ENCODE data around the gene PIP5K1B.

Gene PIP5K1B

GRCh38 chr9:68895741-68896478, 190.9 kb downstream of the PIP5K1B start:
- DNase-seq = peak; percentile 11
- Histone ChIP-seq H3K27me3 (replicated peaks) (no peaks in the 10 kb centered on the region), H3K27ac (no peak overlapping the region), H3K36me3 (replicated peaks) (no peaks in the 10 kb centered on the region), H3K4me3 (ENCODE audit: low read depth, low read length) (no peak overlapping the region)
- in situ Hi-C loops (cut with HindIII; ENCODE audit: low pct_ligation_motif_present, low sequenced_read_pairs) = no loop called here
- TF ChIP-seq CTCF (IDR thresholded peaks at IDR 0.05; ENCODE audit: low read depth, low read length, missing control alignments) = no peak

- in situ Hi-C loops (cut with HindIII; ENCODE audit: low pct_ligation_motif_present, low sequenced_read_pairs) = no loop called here
- Histone ChIP-seq H3K27me3 (replicated peaks) (no peaks in the 10 kb centered on the region), H3K27ac (no peak overlapping the region), H3K36me3 (replicated peaks) (no peaks in the 10 kb centered on the region), H3K4me3 (ENCODE audit: low read depth, low read length) (no peak overlapping the region)
- TF ChIP-seq CTCF (IDR thresholded peaks at IDR 0.05; ENCODE audit: low read depth, low read length, missing control alignments) = no peak
- peak; percentile 0 for DNase-seq
Observed at GRCh38 chr9:68896486-68896885, 191.4 kb downstream of the PIP5K1B start.

GRCh38 chr9:68897577-68898145, 192.6 kb downstream of the PIP5K1B start:
- no peaks in the 10 kb centered on the region for H3K36me3 ChIP-seq (replicated peaks)
- H3K4me3 ChIP-seq (ENCODE audit: low read depth, low read length) = no peak overlapping the region
- DNase-seq = no peak
- in situ Hi-C loops (cut with HindIII; ENCODE audit: low pct_ligation_motif_present, low sequenced_read_pairs) = no loop called here
- TF ChIP-seq CTCF (IDR thresholded peaks at IDR 0.05; ENCODE audit: low read depth, low read length, missing control alignments) = no peak
- H3K27me3 ChIP-seq (replicated peaks) = no peaks in the 10 kb centered on the region
- no peak overlapping the region for H3K27ac ChIP-seq

GRCh38 chr9:68898781-68899439, 193.9 kb downstream of the PIP5K1B start:
- TF ChIP-seq CTCF (IDR thresholded peaks at IDR 0.05; ENCODE audit: low read depth, low read length, missing control alignments) = no peak
- Histone ChIP-seq H3K27me3 (replicated peaks) (no peaks in the 10 kb centered on the region), H3K27ac (no peak overlapping the region), H3K4me3 (ENCODE audit: low read depth, low read length) (no peak overlapping the region), H3K36me3 (replicated peaks) (no peaks in the 10 kb centered on the region)
- in situ Hi-C loops (cut with HindIII; ENCODE audit: low pct_ligation_motif_present, low sequenced_read_pairs) = no loop called here
- no peak for DNase-seq

- Histone ChIP-seq H3K27me3 (replicated peaks) (no peaks in the 10 kb centered on the region), H3K4me3 (ENCODE audit: low read depth, low read length) (no peak overlapping the region), H3K27ac (no peak overlapping the region), H3K36me3 (replicated peaks) (no peaks in the 10 kb centered on the region)
- in situ Hi-C loops (cut with HindIII; ENCODE audit: low pct_ligation_motif_present, low sequenced_read_pairs) = no loop called here
- no peak for TF ChIP-seq CTCF (IDR thresholded peaks at IDR 0.05; ENCODE audit: low read depth, low read length, missing control alignments)
- DNase-seq = no peak
Observed at GRCh38 chr9:68904454-68904853, 199.4 kb downstream of the PIP5K1B start.
